ENCODE data around the gene NACC2.

DNA sequence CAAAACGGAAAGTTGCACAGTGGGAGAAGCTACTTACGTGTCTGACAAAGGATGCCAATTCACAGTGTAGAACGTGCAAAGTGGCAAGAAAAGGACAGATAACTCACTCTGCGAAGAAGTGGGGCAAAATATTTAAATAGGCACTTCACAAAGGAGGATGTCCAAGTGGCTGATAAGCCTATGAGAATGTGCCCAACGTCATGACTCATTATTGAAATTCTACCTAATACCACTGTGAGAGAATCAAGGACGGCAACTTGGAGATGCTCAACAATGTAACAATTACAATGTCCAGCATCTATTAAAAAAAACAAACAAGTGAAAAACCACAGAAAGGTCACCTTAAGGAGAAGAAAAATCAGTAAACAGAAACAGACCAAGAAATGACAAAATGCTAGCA, 59.0 kb downstream of the NACC2 start:
- TF ChIP-seq CTCF (IDR thresholded peaks at IDR 0.05) (no peak), POLR2AphosphoS5 (IDR thresholded peaks at IDR 0.05) (no peak)

Measured in prostate gland (tissue), 2 donors.